ENCODE data around the gene LTBP1.

Gene LTBP1

DNA sequence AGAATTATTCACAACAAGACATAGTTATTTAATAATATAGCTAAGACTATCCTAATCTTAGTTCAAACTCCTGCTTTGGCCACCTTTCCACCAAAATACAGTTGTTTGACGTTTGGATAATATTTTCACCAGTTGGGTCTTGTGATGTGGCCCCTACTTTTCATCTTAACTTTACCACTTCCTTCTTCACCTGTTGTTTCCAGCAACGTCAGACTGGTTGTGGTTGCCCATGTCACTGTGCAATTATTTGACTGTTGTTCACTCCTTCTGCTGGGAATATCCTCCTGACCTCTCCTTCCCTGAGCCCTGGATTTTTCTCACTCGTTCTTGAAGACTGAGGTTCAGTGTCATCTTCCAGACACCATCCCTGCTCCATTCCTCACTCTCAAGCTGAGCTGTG is 397.5 kb downstream of the LTBP1 start:
- no peak for DNase-seq
- no peak overlapping the region for H4K5ac ChIP-seq (ENCODE audit: low read length)
- no peak overlapping the region for H2BK15ac ChIP-seq (replicated peaks; ENCODE audit: low read depth)
- no peak overlapping the region for H3K23ac ChIP-seq (ENCODE audit: low read length)
- H3K56ac ChIP-seq (ENCODE audit: low read length), result no peak overlapping the region
- H3K4me1 ChIP-seq (ENCODE audit: control insufficient read depth, low read depth, low read length), result no peaks in the 10 kb centered on the region
- no peaks in the 10 kb centered on the region for H3K79me2 ChIP-seq (ENCODE audit: control insufficient read depth, insufficient read depth, low read length)
- H3K36me3 ChIP-seq (ENCODE audit: control insufficient read depth, insufficient read depth, low read length), result no peaks in the 10 kb centered on the region
- H3K4ac ChIP-seq (ENCODE audit: low read depth, low read length), result no peak overlapping the region
- WGBS (ENCODE audit: extremely low coverage, insufficient coverage, low lambda C conversion rate), result no CpG with 5 or more reads among the region's 3 CpGs
- no peak overlapping the region for H4K8ac ChIP-seq (ENCODE audit: low read depth, low read length)
- no peak overlapping the region for H3K4me2 ChIP-seq (ENCODE audit: low read length)
- peaks cover 1% of the 10 kb centered on the region for H3K27me3 ChIP-seq (ENCODE audit: insufficient read depth, low read length, poor library complexity)
- H3K79me1 ChIP-seq (ENCODE audit: low read length), result no peaks in the 10 kb centered on the region
- H3K9ac ChIP-seq (ENCODE audit: low read length), result no peak overlapping the region
- no peak overlapping the region for H2BK120ac ChIP-seq (ENCODE audit: low read depth, low read length)
- no peak overlapping the region for H3K18ac ChIP-seq (ENCODE audit: low read length)
- H3K4me3 ChIP-seq (ENCODE audit: low read length), result no peak overlapping the region
- H2BK5ac ChIP-seq (ENCODE audit: low read length), result no peak overlapping the region
- H2AK5ac ChIP-seq (ENCODE audit: low read length), result no peak overlapping the region
- H3K27ac ChIP-seq (ENCODE audit: low read depth, low read length), result no peak overlapping the region

- Histone ChIP-seq H3K27me3 (ENCODE audit: insufficient read depth, low read length, poor library complexity) (peaks cover 1% of the 10 kb centered on the region), H4K8ac (ENCODE audit: low read depth, low read length) (no peak overlapping the region), H3K9ac (ENCODE audit: low read length) (no peak overlapping the region), H2BK120ac (ENCODE audit: low read depth, low read length) (no peak overlapping the region), H3K36me3 (ENCODE audit: control insufficient read depth, insufficient read depth, low read length) (no peaks in the 10 kb centered on the region), H3K56ac (ENCODE audit: low read length) (no peak overlapping the region), H3K23ac (ENCODE audit: low read length) (no peak overlapping the region), H3K18ac (ENCODE audit: low read length) (no peak overlapping the region), H3K4me2 (ENCODE audit: low read length) (no peak overlapping the region), H3K4me3 (ENCODE audit: low read length) (no peak overlapping the region), H2BK15ac (replicated peaks; ENCODE audit: low read depth) (no peak overlapping the region), H2BK5ac (ENCODE audit: low read length) (no peak overlapping the region), H4K5ac (ENCODE audit: low read length) (no peak overlapping the region), H3K79me2 (ENCODE audit: control insufficient read depth, insufficient read depth, low read length) (no peaks in the 10 kb centered on the region), H3K4ac (ENCODE audit: low read depth, low read length) (no peak overlapping the region), H3K4me1 (ENCODE audit: control insufficient read depth, low read depth, low read length) (no peaks in the 10 kb centered on the region), H3K27ac (ENCODE audit: low read depth, low read length) (no peak overlapping the region), H3K79me1 (ENCODE audit: low read length) (no peaks in the 10 kb centered on the region), H2AK5ac (ENCODE audit: low read length) (no peak overlapping the region)
- WGBS (ENCODE audit: extremely low coverage, insufficient coverage, low lambda C conversion rate), result no CpG with 5 or more reads among the region's 3 CpGs
- no peak for DNase-seq
Measured at GRCh38 chr2:33347856-33348255, 401.1 kb downstream of the LTBP1 start.

- H3K4ac ChIP-seq (ENCODE audit: low read depth, low read length), result no peak overlapping the region
- H3K36me3 ChIP-seq (ENCODE audit: control insufficient read depth, insufficient read depth, low read length), result no peaks in the 10 kb centered on the region
- no peak overlapping the region for H3K18ac ChIP-seq (ENCODE audit: low read length)
- H2AK5ac ChIP-seq (ENCODE audit: low read length), result no peak overlapping the region
- no peak overlapping the region for H3K56ac ChIP-seq (ENCODE audit: low read length)
- H3K4me2 ChIP-seq (ENCODE audit: low read length), result no peak overlapping the region
- no peak overlapping the region for H3K4me3 ChIP-seq (ENCODE audit: low read length)
- H2BK5ac ChIP-seq (ENCODE audit: low read length), result no peak overlapping the region
- H4K8ac ChIP-seq (ENCODE audit: low read depth, low read length), result no peak overlapping the region
- no peaks in the 10 kb centered on the region for H3K27me3 ChIP-seq (ENCODE audit: insufficient read depth, low read length, poor library complexity)
- H3K4me1 ChIP-seq (ENCODE audit: control insufficient read depth, low read depth, low read length), result no peaks in the 10 kb centered on the region
- no peak for DNase-seq
- H3K79me1 ChIP-seq (ENCODE audit: low read length), result no peaks in the 10 kb centered on the region
- H4K5ac ChIP-seq (ENCODE audit: low read length), result no peak overlapping the region
- no peaks in the 10 kb centered on the region for H3K79me2 ChIP-seq (ENCODE audit: control insufficient read depth, insufficient read depth, low read length)
- no peak overlapping the region for H3K27ac ChIP-seq (ENCODE audit: low read depth, low read length)
- H2BK15ac ChIP-seq (replicated peaks; ENCODE audit: low read depth), result no peak overlapping the region
- no peak overlapping the region for H2BK120ac ChIP-seq (ENCODE audit: low read depth, low read length)
- no peak overlapping the region for H3K9ac ChIP-seq (ENCODE audit: low read length)
- H3K23ac ChIP-seq (ENCODE audit: low read length), result no peak overlapping the region
Measured at GRCh38 chr2:33350632-33351031, 403.9 kb downstream of the LTBP1 start.

GRCh38 chr2:33351781-33352180 is 405.0 kb downstream of the LTBP1 start:
- H3K27ac ChIP-seq (ENCODE audit: low read depth, low read length), result no peak overlapping the region

GRCh38 chr2:33354981-33355380 is 408.2 kb downstream of the LTBP1 start:
- no peaks in the 10 kb centered on the region for H3K27me3 ChIP-seq (ENCODE audit: insufficient read depth, low read length, poor library complexity)
- DNase-seq, result no peak
- no peak overlapping the region for H2BK5ac ChIP-seq (ENCODE audit: low read length)
- no peak overlapping the region for H4K8ac ChIP-seq (ENCODE audit: low read depth, low read length)
- no peak overlapping the region for H2BK120ac ChIP-seq (ENCODE audit: low read depth, low read length)
- no peak overlapping the region for H3K18ac ChIP-seq (ENCODE audit: low read length)
- no peak overlapping the region for H3K9ac ChIP-seq (ENCODE audit: low read length)
- no peak overlapping the region for H3K4ac ChIP-seq (ENCODE audit: low read depth, low read length)
- no peak overlapping the region for H2BK15ac ChIP-seq (replicated peaks; ENCODE audit: low read depth)
- WGBS (ENCODE audit: extremely low coverage, insufficient coverage, low lambda C conversion rate), result no CpG with 5 or more reads among the region's 8 CpGs
- H3K4me2 ChIP-seq (ENCODE audit: low read length), result no peak overlapping the region
- no peak overlapping the region for H3K23ac ChIP-seq (ENCODE audit: low read length)
- H3K27ac ChIP-seq (ENCODE audit: low read depth, low read length), result no peak overlapping the region
- H3K4me1 ChIP-seq (ENCODE audit: control insufficient read depth, low read depth, low read length), result no peaks in the 10 kb centered on the region
- H2AK5ac ChIP-seq (ENCODE audit: low read length), result no peak overlapping the region
- H3K79me2 ChIP-seq (ENCODE audit: control insufficient read depth, insufficient read depth, low read length), result no peaks in the 10 kb centered on the region
- H3K56ac ChIP-seq (ENCODE audit: low read length), result no peak overlapping the region
- no peaks in the 10 kb centered on the region for H3K79me1 ChIP-seq (ENCODE audit: low read length)
- H3K36me3 ChIP-seq (ENCODE audit: control insufficient read depth, insufficient read depth, low read length), result no peaks in the 10 kb centered on the region
- H4K5ac ChIP-seq (ENCODE audit: low read length), result no peak overlapping the region
- no peak overlapping the region for H3K4me3 ChIP-seq (ENCODE audit: low read length)

More at GRCh38 chr2:33351781-33352180, 405.0 kb downstream of the LTBP1 start:
- H3K79me1 ChIP-seq (ENCODE audit: low read length), result no peaks in the 10 kb centered on the region
- no peak overlapping the region for H4K5ac ChIP-seq (ENCODE audit: low read length)
- no peak for DNase-seq
- H2BK5ac ChIP-seq (ENCODE audit: low read length), result no peak overlapping the region
- H2BK15ac ChIP-seq (replicated peaks; ENCODE audit: low read depth), result no peak overlapping the region
- H3K79me2 ChIP-seq (ENCODE audit: control insufficient read depth, insufficient read depth, low read length), result no peaks in the 10 kb centered on the region
- H3K36me3 ChIP-seq (ENCODE audit: control insufficient read depth, insufficient read depth, low read length), result no peaks in the 10 kb centered on the region
- no peak overlapping the region for H3K4ac ChIP-seq (ENCODE audit: low read depth, low read length)
- H2BK120ac ChIP-seq (ENCODE audit: low read depth, low read length), result no peak overlapping the region
- no peak overlapping the region for H3K56ac ChIP-seq (ENCODE audit: low read length)
- no peak overlapping the region for H3K4me2 ChIP-seq (ENCODE audit: low read length)
- no peak overlapping the region for H3K4me3 ChIP-seq (ENCODE audit: low read length)
- H3K27me3 ChIP-seq (ENCODE audit: insufficient read depth, low read length, poor library complexity), result no peaks in the 10 kb centered on the region
- no peak overlapping the region for H4K8ac ChIP-seq (ENCODE audit: low read depth, low read length)
- no peak overlapping the region for H3K18ac ChIP-seq (ENCODE audit: low read length)
- H2AK5ac ChIP-seq (ENCODE audit: low read length), result no peak overlapping the region
- no peak overlapping the region for H3K23ac ChIP-seq (ENCODE audit: low read length)
- H3K9ac ChIP-seq (ENCODE audit: low read length), result no peak overlapping the region
- H3K4me1 ChIP-seq (ENCODE audit: control insufficient read depth, low read depth, low read length), result no peaks in the 10 kb centered on the region

GRCh38 chr2:33358878-33359277 is 412.1 kb downstream of the LTBP1 start:
- Histone ChIP-seq H2BK120ac (ENCODE audit: low read depth, low read length) (no peak overlapping the region), H2BK5ac (ENCODE audit: low read length) (no peak overlapping the region), H3K27me3 (ENCODE audit: insufficient read depth, low read length, poor library complexity) (no peaks in the 10 kb centered on the region), H2BK15ac (replicated peaks; ENCODE audit: low read depth) (no peak overlapping the region), H3K79me2 (ENCODE audit: control insufficient read depth, insufficient read depth, low read length) (no peaks in the 10 kb centered on the region), H3K79me1 (ENCODE audit: low read length) (no peaks in the 10 kb centered on the region), H3K9ac (ENCODE audit: low read length) (no peak overlapping the region), H3K36me3 (ENCODE audit: control insufficient read depth, insufficient read depth, low read length) (no peaks in the 10 kb centered on the region), H3K23ac (ENCODE audit: low read length) (no peak overlapping the region), H3K4me2 (ENCODE audit: low read length) (no peak overlapping the region), H3K4ac (ENCODE audit: low read depth, low read length) (no peak overlapping the region), H3K18ac (ENCODE audit: low read length) (no peak overlapping the region), H2AK5ac (ENCODE audit: low read length) (no peak overlapping the region), H3K4me1 (ENCODE audit: control insufficient read depth, low read depth, low read length) (no peaks in the 10 kb centered on the region), H3K27ac (ENCODE audit: low read depth, low read length) (no peak overlapping the region), H4K5ac (ENCODE audit: low read length) (no peak overlapping the region), H3K4me3 (ENCODE audit: low read length) (no peak overlapping the region), H4K8ac (ENCODE audit: low read depth, low read length) (no peak overlapping the region), H3K56ac (ENCODE audit: low read length) (no peak overlapping the region)
- no peak for DNase-seq
- no CpG with 5 or more reads among the region's 6 CpGs for WGBS (ENCODE audit: extremely low coverage, insufficient coverage, low lambda C conversion rate)

All from mesendoderm (in vitro differentiated cells).